ENCODE results near the gene SPINK9.

DNA sequence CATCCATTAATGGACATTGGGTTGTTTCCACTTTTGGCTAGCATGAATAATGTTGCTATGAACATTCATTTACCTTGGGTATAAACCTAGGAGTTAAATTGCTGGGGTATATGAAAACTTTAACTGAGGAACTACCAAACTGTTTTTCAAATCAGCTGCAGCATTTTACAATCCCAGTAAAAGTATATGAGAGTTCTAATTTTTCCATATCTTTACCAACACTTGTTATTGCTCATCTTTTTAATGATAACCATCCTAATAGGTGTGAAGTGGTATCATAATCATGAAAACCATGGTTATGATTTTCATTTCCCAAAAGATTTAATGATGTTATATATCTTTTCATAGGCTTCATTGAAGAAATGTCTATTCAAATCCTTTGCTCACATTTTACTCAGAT lies 32.9 kb downstream of the SPINK9 start:
- TF ChIP-seq POLR2A (IDR thresholded peaks at IDR 0.05; ENCODE audit: low read depth, low read length) (no peak), POLR2AphosphoS5 (IDR thresholded peaks at IDR 0.05; ENCODE audit: low read depth, low read length) (no peak)
